HG03378 (cell line): ENCODE results near the gene ZNF423.

Source experiments
- ATAC-seq: cut with Tn5 transposase; IDR thresholded peaks from one replicate; pipeline ENCODE4 v1.9.1; 2021; ENCODE audit warnings: mild to moderate bottlenecking, moderate library complexity; ENCODE audit not compliant: unreplicated experiment

Gene ZNF423

DNA sequence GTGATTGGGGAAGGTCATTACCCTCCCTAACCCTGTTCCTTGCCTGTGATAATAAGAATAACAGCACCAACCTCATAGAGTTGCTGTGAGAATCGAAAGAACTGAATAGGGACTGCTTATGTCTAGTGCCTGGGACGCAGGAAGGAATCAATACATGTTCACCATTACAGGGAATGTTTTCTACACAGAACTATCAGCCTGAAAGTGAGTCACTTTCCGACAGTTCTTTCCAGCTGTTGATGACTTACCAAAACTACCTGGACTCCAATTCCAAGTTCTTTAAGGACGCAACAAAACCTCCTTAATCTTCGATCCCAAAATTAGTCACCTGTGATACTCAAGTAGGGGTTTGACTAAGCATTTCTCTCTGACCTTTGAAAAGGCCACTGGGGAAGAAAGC, 29.4 kb downstream of the ZNF423 start:
- ATAC-seq = no peak

GRCh38 chr16:49825041-49825440, 30.9 kb downstream of the ZNF423 start:
- no peak for ATAC-seq

DNA sequence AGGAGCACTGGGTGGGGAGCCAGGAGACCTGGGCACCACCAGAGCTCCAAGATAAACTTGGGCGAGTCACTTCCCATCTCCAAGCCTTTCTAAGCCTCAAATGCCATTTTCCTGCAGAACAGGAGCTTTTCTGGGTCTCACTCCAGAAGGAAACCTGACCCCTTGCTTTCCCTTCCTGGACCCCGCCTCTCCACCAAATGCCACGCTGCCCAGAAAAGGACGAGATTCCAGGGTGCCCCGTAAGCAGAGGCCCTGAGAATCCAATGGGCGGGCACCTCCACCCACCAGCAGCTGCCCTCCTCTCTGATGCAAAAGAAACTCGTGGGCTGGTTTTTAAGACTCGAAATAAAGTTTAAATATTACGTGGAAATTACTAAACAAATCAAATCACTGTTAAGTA, 31.3 kb downstream of the ZNF423 start:
- no peak for ATAC-seq

- ATAC-seq = no peak
Measured at GRCh38 chr16:49822649-49823370, 33.1 kb downstream of the ZNF423 start.

DNA sequence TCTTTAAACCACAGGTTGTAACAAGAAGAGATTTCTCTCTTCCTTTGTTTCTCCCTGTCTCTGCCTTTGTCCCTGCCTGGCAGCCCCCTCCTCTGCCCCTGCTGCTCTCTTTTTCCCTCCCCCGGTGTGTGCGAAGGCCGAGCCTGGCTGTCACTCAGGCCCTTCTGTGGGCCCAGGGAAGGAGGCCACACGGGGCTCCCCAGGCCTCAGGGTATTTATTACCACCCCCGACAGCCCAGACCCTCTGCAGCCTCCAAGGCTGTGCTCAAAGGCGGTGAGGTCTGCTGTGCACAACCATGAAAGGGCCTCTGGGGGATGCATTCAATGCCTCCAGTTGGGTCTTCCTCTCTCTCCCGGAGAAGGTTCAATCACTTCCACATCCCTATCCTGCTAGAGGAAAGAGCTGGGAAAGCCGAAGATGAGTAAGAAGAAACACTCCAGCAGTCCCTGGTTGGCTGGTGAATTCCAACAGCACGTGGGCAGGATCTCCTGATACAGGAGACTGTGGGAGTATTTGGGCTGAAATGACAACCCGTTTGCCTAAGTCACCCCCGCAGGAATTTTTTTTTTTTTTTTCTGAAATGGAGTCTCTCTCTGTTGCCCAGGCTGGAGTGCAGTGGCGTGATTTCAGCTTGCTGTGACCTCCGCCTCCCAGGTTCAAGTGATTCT, 34.2 kb downstream of the ZNF423 start:
- ATAC-seq = no peak

DNA sequence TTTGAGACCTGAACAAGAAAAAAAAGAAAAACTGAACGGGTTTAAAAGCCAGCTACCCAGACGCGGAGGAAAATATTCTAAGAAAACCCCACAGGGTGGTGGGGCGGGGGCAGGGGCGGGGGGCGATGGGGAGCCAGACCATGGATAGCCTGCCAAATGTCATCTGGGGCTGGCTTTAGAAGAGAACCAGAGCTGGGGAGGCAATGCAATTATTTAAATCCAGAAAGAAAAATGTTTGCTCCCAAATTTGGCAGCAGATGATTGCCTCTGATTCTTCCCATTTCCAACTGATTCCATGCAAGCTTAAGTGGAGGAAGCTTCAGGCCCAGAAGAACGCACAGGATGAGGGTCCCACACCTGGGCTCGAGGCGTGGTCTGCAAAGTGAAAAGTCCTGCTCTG, 34.8 kb downstream of the ZNF423 start:
- ATAC-seq = no peak

- ATAC-seq = no peak
Measured at GRCh38 chr16:49817754-49818507, 38.0 kb downstream of the ZNF423 start.

GRCh38 chr16:49816875-49817274, 39.0 kb downstream of the ZNF423 start:
- no peak for ATAC-seq

DNA sequence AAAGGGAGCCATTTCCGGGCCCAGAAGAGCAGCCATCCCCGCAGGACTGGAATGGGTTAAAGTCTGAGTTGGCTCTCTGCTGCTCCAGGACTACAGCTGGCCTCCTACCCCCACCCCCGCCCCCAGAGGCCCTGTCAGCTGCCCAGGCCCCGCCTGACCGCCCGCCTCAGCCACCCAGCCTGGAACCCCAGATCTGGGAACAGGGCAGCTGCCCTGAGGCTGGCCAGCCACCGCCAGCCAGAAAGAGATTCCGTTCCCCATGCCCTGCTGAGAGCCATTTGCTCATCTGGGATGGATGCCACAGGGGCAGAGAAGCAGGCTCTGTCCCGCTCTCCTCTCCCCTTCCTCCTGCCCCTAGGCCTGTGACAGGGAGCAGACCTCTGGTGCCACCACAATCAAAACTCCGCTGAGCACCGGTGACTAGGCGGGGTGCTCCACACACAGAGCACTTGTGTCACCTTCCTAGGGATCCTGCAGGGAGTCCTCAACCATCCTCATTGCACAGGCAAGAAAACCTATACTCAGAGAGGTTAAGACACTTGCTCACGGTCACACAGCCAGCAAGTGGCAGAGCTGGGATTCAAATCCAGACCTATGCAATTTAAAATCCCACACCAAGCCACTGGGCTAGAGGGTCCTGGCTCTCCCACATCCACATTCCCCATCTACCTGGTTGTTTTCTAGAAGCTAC, 44.1 kb downstream of the ZNF423 start:
- no peak for ATAC-seq

DNA sequence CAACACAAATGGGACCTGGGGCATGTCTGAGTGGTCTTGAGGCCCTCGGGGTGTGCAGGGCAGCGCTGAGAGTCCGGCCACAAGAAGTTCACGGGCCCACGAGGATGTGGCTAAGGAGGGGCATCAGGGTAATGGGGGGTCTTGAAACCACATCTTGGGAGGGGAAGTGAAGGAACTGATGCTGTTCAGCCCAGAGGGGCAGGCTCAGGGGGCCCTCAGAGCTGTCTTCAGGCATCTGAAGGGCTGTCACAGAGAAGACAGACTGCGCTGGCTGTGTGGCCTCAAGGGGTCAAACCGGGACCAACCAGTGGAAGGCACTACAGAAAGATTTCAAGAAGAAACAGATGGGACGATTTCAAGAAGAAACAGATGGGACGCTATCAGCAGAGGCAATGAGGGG, 45.1 kb downstream of the ZNF423 start:
- ATAC-seq = no peak

GRCh38 chr16:49809561-49809960, 46.4 kb downstream of the ZNF423 start:
- no peak for ATAC-seq

GRCh38 chr16:49809062-49809461, 46.9 kb downstream of the ZNF423 start:
- ATAC-seq = no peak

GRCh38 chr16:49806446-49806845, 49.5 kb downstream of the ZNF423 start:
- ATAC-seq = no peak

- no peak for ATAC-seq
Measured at GRCh38 chr16:49801290-49801689, 54.6 kb downstream of the ZNF423 start.

DNA sequence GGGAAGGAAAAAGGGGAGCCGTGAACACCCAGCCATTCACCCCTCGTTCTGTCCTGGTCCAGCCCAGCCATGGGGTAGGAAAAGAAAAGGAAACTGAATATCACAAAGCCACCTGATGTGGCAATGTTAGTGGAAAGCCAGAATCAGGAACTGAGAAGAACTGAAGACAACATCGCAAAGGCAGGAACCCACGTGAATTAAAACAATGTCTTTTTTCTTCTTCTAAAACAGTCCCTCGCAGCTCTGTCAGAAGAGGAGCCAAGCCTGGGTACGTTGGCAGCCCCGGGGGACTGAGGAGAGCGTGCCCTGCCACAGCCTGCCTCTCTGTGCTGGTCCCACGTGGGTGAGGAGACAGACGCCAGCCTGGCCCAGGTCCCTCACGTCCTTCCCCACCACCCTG, 55.0 kb downstream of the ZNF423 start:
- no peak for ATAC-seq

DNA sequence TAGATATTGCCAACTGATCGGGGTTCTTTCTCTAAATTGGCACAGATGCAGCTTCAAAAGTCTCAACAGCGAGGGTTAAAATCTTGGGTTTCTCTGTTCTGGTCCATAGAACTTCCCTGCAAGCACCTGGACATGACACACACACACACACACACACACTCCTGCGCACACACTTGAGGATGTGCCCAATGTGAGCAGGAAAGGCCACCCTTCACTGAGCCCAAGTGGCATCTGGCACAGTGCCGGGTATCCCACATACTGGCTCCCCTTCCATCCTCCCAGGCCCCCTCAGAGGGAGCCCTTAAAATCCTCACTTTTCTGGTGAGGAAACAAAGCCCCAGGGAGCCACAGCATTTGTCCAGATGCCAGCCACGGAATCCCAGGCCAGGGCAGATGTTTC, 55.5 kb downstream of the ZNF423 start:
- ATAC-seq = no peak

- ATAC-seq = no peak
Measured at GRCh38 chr16:49799172-49799571, 56.7 kb downstream of the ZNF423 start.

DNA sequence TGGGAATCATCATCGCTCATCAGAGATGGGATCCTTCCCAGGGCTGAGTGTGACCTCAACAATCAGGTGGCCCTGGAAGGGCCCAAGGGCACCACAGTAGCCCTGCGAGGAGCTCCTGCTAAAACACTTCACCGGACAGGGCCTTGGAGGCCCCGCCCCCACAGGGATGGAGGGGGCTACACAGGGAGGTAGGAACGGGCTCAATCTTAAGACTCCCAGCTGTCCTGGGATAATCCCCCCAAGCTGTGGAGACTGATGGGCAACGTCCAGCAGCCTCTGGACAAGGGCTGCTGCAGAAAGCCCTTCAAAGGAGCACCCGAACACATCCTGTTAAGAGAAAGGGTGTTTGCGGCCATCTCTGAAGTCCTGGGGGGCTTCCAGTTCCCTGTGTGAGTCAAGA, 60.4 kb downstream of the ZNF423 start:
- no peak for ATAC-seq

DNA sequence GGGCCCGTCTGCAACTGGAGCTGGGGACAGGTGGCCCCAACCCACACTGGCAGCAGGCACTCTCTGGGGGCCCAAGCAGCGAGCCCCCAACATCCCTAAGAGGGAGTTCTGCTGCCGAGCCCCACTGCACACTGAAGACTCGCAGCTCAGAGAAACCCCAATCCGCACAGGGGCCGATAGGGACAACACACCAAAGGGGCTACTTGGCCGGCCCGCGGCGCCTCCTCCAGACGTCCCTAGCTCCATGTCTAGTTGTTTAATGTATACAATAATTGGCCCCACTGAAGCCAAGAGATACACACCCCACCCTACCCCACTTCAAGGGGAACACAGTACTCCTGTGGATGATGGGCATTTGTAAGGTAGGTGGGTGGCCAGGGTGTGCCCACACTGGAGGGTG, 62.7 kb downstream of the ZNF423 start:
- ATAC-seq = no peak

- no peak for ATAC-seq
Measured at GRCh38 chr16:49789616-49790015, 66.3 kb downstream of the ZNF423 start.

- ATAC-seq = no peak
Measured at GRCh38 chr16:49788986-49789385, 66.9 kb downstream of the ZNF423 start.
